HepG2 (cell line): ENCODE results near the gene GPS1. TPM values are rescaled to one million over a fixed set of nuclear protein-coding genes. Genes with fewer than 3 reads are reported as not detected.

Experiments
- ATAC-seq: fragments of 200-7000 bp; cut with Tn5 transposase; 3 replicates; pipeline ENCODE4 v1.9.1; 2020; ENCODE audit warnings: mild to moderate bottlenecking, moderate library complexity
- BruUV-seq: library from RNA; stranded (reverse); fragments of 400-500 nt; replicated peaks from 2 replicates; lab custom pipeline; 2021; lab: Mats Ljungman, UMichigan
- CTCF ChIA-PET: fragments of 300-600 bp; formaldehyde crosslinking; extraction: SDS; loops from one replicate; lab custom pipeline; 2021; ENCODE audit warnings: low total read pairs, inconsistent platforms, low intra/inter-chr PET ratio; lab: Yijun Ruan, JAX
- POLR2A ChIA-PET: fragments of 350-600 bp; sonication (Branson Sonifier 250); formaldehyde crosslinking; loops from one replicate; lab custom pipeline; 2020; ENCODE audit warnings: antibody characterized with exemption, inconsistent platforms; lab: Yijun Ruan, JAX
- DNase-seq: peaks from one replicate; pipeline ENCODE4 v3.0.0-alpha.2; 2015; ENCODE audit warnings: low spot score
- FAIRE-seq: peaks from 3 replicates; lab custom pipeline; 2011; peaks lifted over from hg19 to GRCh38; lab: Jason Lieb, UNC
- H2AFZ ChIP-seq: one replicate; pipeline ENCODE4 v1.6.1; 2011; ENCODE audit warnings: low read length, inconsistent platforms
- H3K27ac ChIP-seq: fragments of 300-600 bp; 3 replicates; pipeline ENCODE4 v1.8.0; 2011; ENCODE audit warnings: mixed run types, mild to moderate bottlenecking, mixed read lengths, low read length, inconsistent platforms; ENCODE audit not compliant: insufficient read depth; ENCODE audit errors: extremely low read length
- H3K27me3 ChIP-seq, 2 experiments: fragments of 200-600 bp in 1 of 2; 2 replicates in 1 of 2; 3 replicates in 1 of 2; pipeline versions ENCODE4 v1.6.0 to v1.8.0; 2011; ENCODE audit warnings: low read length in 2 of 2, mild to moderate bottlenecking in 2 of 2, moderate library complexity in 2 of 2, inconsistent platforms in 1 of 2; ENCODE audit not compliant: insufficient read depth in 2 of 2, control insufficient read depth in 1 of 2
- H3K36me3 ChIP-seq, 2 experiments: fragments of 200-600 bp in 1 of 2; replicated peaks in 1 of 2; 2 replicates in 1 of 2; 3 replicates in 1 of 2; pipeline versions ENCODE4 v1.5.1 to v1.8.0; 2011; ENCODE audit warnings: low read length in 2 of 2, inconsistent platforms in 1 of 2; ENCODE audit not compliant: insufficient read depth in 2 of 2, control insufficient read depth in 1 of 2
- H3K4me1 ChIP-seq: 2 replicates; pipeline ENCODE4 v1.5.1; 2012; ENCODE audit warnings: low read length, inconsistent platforms; ENCODE audit not compliant: insufficient read depth
- H3K4me2 ChIP-seq: 2 replicates; pipeline ENCODE4 v1.6.0; 2011; ENCODE audit warnings: low read depth, low read length, inconsistent platforms
- H3K4me3 ChIP-seq, 3 experiments: fragments of 200-600 bp in 1 of 3; sonication (generic), shearing (Covaris generic) in 1 of 3; replicated peaks in 1 of 3; 2 replicates each; pipeline ENCODE4 v1.5.1; 2011 to 2016; ENCODE audit warnings: low read length in 3 of 3, inconsistent platforms in 2 of 3, low read depth in 2 of 3, mild to moderate bottlenecking in 2 of 3, control low read depth in 1 of 3, mixed read lengths in 1 of 3; ENCODE audit not compliant: insufficient read depth in 1 of 3
- H3K79me2 ChIP-seq: one replicate; pipeline ENCODE4 v1.6.1; 2011; ENCODE audit warnings: low read length, inconsistent platforms; ENCODE audit not compliant: insufficient read depth
- H3K9ac ChIP-seq: 2 replicates; pipeline ENCODE4 v1.6.0; 2011; ENCODE audit warnings: mild to moderate bottlenecking, low read depth, low read length, inconsistent platforms; ENCODE audit not compliant: insufficient read depth
- H3K9me3 ChIP-seq: 2 replicates; pipeline ENCODE4 v1.5.1; 2012; ENCODE audit warnings: mild to moderate bottlenecking, low read length
- H4K20me1 ChIP-seq: 2 replicates; pipeline ENCODE4 v1.6.0; 2011; ENCODE audit warnings: inconsistent platforms, mild to moderate bottlenecking, low read length, moderate library complexity; ENCODE audit not compliant: insufficient read depth
- DR1 ChIP-seq: sonication (generic); formaldehyde crosslinking; IDR thresholded peaks from 2 replicates; pipeline ENCODE4 v1.8.0; 2021; ENCODE audit warnings: mild to moderate bottlenecking, missing genetic modification reagents, inconsistent platforms
- ETV5 ChIP-seq: IDR thresholded peaks from 2 replicates; pipeline ENCODE4 v1.6.1; 2018; ENCODE audit warnings: missing biosample characterization, missing genetic modification reagents, inconsistent platforms, borderline replicate concordance
- IRF2 ChIP-seq: IDR thresholded peaks from 2 replicates; pipeline ENCODE4 v1.6.1; 2018; ENCODE audit warnings: missing genetic modification reagents, missing compliant biosample characterization
- PRPF4 ChIP-seq: fragments of 200-400 bp; formaldehyde crosslinking; IDR thresholded peaks from 2 replicates; pipeline ENCODE4 v1.6.1; 2016; ENCODE audit warnings: low read length, low read depth; ENCODE audit not compliant: poor library complexity, severe bottlenecking
- ZNF235 ChIP-seq: sonication (generic); formaldehyde crosslinking; IDR thresholded peaks from 2 replicates; pipeline ENCODE4 v1.8.1; 2023; ENCODE audit warnings: mild to moderate bottlenecking, missing genetic modification reagents, borderline replicate concordance
- WGBS: methylation state at CpG from one replicate; pipeline ENCODE4 v1.1.6; 2017; ENCODE audit warnings: low lambda C conversion rate; 5-methylcytosine and 5-hydroxymethylcytosine counted together
- in situ Hi-C: cut with HindIII; loops from 2 replicates; pipeline ENCODE4 v1.10.0; 2017; ENCODE audit warnings: low pct_unique_long_range_greater_than_20kb; ENCODE audit not compliant: extremely low pct_ligation_motif_present
- intact Hi-C: fragments of 100-400 bp; cut with micrococcal nuclease; formaldehyde crosslinking; loops from one replicate; pipeline ENCODE4 v1.10.0; 2022; ENCODE audit not compliant: unreplicated experiment
- polyA plus RNA-seq, 8 experiments: library from polyadenylated mRNA; depleted of rRNA in 3 of 8; stranded (reverse) in 7 of 8; unstranded in 1 of 8; fragments of >200 nt; fragmentation: Illumina TruSeq in 4 of 8; extraction: Trizol in 4 of 8; gene quantifications; 2 replicates each; pipeline versions ENCODE4 v1.2.1 to v1.2.3, GENCODE V29; 2011 to 2016; ENCODE audit warnings: low read depth in 4 of 8, missing spikeins in 1 of 8, mixed read lengths in 1 of 8; ENCODE audit not compliant: insufficient read depth in 1 of 8
- total RNA-seq, 5 experiments: library from RNA; depleted of rRNA; stranded (reverse); fragments of >200 nt; fragmentation: Illumina TruSeq; extraction: Trizol; gene quantifications; 2 replicates each; pipeline ENCODE4 v1.2.3, GENCODE V29; 2016; ENCODE audit warnings: low read depth in 1 of 5
- TF ChIP-seq, protein P1 (sequence below): sonication (generic); formaldehyde crosslinking; IDR thresholded peaks from 2 replicates; pipeline ENCODE4 v1.9.0; 2022; ENCODE audit warnings: missing genetic modification reagents, mild to moderate bottlenecking, borderline replicate concordance
- TF ChIP-seq, protein P2 (sequence below): sonication (generic); formaldehyde crosslinking; IDR thresholded peaks from 2 replicates; pipeline ENCODE4 v1.5.0; 2020; ENCODE audit warnings: missing genetic modification reagents
- TF ChIP-seq, protein P3 (sequence below): sonication (generic); formaldehyde crosslinking; IDR thresholded peaks from 2 replicates; pipeline ENCODE4 v1.5.1; 2020; ENCODE audit warnings: mild to moderate bottlenecking, missing genetic modification reagents, moderate library complexity

The GPS1 gene
- total and polyA plus RNA-seq, 2 of the 13 experiments (the other 11 are each of a cell fraction or from before 2014, with no cell fraction given), result 124 to 128 TPM

DNA sequence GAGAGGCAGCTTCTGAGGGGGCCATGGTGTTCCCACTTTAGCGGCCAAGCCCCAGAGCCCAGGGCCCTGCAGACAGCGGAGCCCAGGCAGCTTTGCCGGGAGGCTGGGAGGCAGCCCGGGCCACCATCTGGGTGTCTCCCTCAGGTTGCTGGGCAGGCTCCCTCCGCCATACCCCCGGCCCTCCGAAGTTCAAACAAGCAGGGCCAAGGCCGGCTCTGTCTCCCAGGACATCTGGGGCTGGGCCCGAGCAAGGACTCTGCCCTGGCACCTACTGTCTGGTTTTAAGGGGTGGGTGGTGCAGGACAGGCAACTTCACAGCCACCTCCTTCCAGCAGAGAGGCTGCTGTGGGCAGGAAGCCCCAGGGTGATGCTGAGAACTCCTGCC is 11.3 kb downstream of the GPS1 start (continued):
- TF ChIP-seq, protein P1, sequence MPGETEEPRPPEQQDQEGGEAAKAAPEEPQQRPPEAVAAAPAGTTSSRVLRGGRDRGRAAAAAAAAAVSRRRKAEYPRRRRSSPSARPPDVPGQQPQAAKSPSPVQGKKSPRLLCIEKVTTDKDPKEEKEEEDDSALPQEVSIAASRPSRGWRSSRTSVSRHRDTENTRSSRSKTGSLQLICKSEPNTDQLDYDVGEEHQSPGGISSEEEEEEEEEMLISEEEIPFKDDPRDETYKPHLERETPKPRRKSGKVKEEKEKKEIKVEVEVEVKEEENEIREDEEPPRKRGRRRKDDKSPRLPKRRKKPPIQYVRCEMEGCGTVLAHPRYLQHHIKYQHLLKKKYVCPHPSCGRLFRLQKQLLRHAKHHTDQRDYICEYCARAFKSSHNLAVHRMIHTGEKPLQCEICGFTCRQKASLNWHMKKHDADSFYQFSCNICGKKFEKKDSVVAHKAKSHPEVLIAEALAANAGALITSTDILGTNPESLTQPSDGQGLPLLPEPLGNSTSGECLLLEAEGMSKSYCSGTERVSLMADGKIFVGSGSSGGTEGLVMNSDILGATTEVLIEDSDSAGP, result 0 out of 2 replicates have a peak, but pooled peaks have one; percentile 1
- no peak for TF ChIP-seq ZNF235 (CRISPR knock-in tag)
- no peak for TF ChIP-seq ETV5
- TF ChIP-seq, protein P2, sequence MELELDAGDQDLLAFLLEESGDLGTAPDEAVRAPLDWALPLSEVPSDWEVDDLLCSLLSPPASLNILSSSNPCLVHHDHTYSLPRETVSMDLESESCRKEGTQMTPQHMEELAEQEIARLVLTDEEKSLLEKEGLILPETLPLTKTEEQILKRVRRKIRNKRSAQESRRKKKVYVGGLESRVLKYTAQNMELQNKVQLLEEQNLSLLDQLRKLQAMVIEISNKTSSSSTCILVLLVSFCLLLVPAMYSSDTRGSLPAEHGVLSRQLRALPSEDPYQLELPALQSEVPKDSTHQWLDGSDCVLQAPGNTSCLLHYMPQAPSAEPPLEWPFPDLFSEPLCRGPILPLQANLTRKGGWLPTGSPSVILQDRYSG (CRISPR knock-in tag), result no peak
- no peak for TF ChIP-seq PRPF4

DNA sequence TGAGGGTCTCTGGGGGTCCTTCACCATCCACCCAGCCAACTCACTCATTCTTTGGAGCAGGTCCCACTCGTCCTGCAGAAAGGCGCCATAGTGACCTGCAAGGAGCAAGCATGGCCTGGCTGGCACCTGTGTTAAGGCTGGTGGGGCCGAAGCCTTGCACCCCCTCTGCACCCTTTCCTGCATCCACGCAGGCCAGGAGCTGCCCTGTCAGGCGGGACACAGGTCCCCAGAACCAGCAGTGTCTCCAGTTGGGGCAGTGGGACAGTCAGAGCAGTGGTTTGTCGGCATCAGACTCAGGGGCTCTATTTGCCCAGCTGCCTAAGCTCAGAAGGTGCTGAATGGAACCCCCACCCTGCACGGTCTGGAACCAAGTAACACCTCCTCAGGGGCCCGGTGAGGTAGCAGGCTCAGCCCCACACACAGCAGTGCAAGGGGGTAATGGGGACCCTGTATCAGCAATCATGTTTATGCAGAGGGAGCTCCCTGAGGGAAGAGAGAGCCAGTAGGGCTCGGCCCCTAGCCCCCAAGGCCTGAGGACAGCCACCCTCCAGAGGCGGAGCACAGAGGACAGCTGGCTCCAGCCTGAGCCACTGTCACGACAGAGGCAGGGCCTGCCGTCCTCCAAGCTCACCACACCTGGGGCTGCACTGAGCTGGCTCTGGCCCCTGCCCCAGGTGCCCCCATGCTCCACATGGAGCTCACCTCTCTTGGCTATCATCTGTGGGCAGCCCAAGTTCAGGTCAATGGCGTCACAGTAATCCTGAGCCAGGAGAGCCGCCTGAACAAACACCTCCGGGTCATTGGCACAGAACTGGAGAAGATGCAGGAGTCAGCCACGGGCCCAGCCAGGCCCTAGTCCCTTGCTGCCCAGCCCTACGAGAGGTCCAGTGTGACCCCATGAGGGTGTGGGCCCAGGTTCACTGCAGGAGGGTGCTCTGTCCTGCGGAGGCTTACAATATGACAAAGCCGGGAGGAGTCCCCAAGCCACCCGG is 12.0 kb downstream of the GPS1 start:
- H3K9ac ChIP-seq, result peak overlapping the region; percentile 95
- ATAC-seq (peak; percentile 1; the same call in 1 of the 3 replicates), FAIRE-seq (no peak), DNase-seq (no peak)
- 72% methylated on average over 15 of the region's 20 CpGs for WGBS
- peak overlapping the region; percentile 96 for H3K4me2 ChIP-seq
- H3K9me3 ChIP-seq, result no peaks in the 10 kb centered on the region
- H3K4me1 ChIP-seq, result peaks cover 28% of the 10 kb centered on the region
- H3K79me2 ChIP-seq, result peaks cover 20% of the 10 kb centered on the region
- H3K4me3 ChIP-seq, result peak overlapping the region; percentile 69 to 99 (median 92); a peak in 5 of 6 replicates
- H3K36me3 ChIP-seq, result peaks cover 28 to 47% of the 10 kb centered on the region in 2 experiments
- intact Hi-C loops, result no loop called here
- H3K27ac ChIP-seq, result peak overlapping the region; percentile 10
- H2AFZ ChIP-seq, result no peak overlapping the region
- H4K20me1 ChIP-seq, result no peaks in the 10 kb centered on the region
- in situ Hi-C loops, result no loop called here
- CTCF ChIA-PET, result no interaction called here
- no peaks in the 10 kb centered on the region for H3K27me3 ChIP-seq
- POLR2A ChIA-PET, result interaction anchor here (0.6 to 3.4 kb wide), 7 partner anchors 7 to 35 kb away, joined by 3 to 14 read pairs (median 3); partner anchors contain the start of gene DCXR
- no TSS peak for BruUV-seq
- TF ChIP-seq IRF2 (no peak), DR1 (no peak)
- TF ChIP-seq, protein P3, sequence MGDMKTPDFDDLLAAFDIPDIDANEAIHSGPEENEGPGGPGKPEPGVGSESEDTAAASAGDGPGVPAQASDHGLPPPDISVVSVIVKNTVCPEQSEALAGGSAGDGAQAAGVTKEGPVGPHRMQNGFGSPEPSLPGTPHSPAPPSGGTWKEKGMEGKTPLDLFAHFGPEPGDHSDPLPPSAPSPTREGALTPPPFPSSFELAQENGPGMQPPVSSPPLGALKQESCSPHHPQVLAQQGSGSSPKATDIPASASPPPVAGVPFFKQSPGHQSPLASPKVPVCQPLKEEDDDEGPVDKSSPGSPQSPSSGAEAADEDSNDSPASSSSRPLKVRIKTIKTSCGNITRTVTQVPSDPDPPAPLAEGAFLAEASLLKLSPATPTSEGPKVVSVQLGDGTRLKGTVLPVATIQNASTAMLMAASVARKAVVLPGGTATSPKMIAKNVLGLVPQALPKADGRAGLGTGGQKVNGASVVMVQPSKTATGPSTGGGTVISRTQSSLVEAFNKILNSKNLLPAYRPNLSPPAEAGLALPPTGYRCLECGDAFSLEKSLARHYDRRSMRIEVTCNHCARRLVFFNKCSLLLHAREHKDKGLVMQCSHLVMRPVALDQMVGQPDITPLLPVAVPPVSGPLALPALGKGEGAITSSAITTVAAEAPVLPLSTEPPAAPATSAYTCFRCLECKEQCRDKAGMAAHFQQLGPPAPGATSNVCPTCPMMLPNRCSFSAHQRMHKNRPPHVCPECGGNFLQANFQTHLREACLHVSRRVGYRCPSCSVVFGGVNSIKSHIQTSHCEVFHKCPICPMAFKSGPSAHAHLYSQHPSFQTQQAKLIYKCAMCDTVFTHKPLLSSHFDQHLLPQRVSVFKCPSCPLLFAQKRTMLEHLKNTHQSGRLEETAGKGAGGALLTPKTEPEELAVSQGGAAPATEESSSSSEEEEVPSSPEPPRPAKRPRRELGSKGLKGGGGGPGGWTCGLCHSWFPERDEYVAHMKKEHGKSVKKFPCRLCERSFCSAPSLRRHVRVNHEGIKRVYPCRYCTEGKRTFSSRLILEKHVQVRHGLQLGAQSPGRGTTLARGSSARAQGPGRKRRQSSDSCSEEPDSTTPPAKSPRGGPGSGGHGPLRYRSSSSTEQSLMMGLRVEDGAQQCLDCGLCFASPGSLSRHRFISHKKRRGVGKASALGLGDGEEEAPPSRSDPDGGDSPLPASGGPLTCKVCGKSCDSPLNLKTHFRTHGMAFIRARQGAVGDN (CRISPR knock-in tag), result no peak; the same call in 1 of the 2 replicates
